Loucy (cell line): ENCODE data around the gene PRSS21.

Experiments
- EZH2phosphoT487 ChIP-seq: fragments of 200-600 bp; IDR thresholded peaks from 2 replicates; pipeline ENCODE4 v1.6.1; 2018; ENCODE audit warnings: antibody characterized with exemption, mild to moderate bottlenecking, moderate library complexity, borderline replicate concordance
- TF ChIP-seq, protein P1 (sequence below): fragments of 200-600 bp; sonication (generic); conservative IDR thresholded peaks from 2 replicates; pipeline ENCODE4 v1.5.1; 2014; ENCODE audit warnings: mild to moderate bottlenecking, antibody characterized with exemption, low read length

DNA sequence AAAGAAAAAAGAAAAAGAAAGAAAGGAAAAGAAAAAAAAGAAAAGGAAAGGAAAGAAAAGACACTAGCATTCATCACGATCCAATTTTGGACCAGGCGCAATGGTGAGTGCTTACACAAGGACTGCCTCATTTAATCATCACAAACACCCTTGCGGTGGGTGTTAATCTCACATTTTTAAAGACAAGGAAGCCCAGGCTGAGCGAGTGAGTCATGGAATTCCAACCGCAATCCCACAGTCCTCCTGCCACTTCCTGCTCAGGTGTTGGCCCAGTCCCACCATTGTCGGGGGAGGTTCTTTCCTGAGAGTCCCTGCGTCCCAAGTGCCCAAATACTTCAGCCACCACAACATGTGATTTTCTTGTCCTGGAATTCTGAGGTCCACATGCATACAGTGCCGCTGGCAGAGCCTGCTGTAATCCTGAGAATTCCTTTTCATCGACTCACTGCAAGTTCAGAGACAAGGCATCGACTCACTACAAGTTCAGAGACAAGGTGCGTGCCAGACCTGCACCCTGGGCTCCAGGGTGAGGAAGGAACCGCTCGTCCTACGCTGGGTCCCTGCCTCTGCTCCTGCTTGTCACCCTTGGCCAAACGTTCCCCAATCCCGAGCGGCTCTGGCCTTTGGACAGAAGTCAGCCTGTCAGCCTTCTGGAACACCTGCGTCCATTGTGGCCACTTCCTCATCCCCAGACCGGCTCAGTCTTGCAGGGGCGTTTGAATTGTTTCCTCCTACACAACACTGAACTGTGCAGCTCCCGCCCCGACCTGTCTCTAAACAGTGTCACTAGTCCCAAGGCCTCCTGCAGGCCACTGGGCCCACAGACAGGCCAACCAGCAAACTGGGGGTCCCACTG lies 18.8 kb downstream of the PRSS21 start:
- TF ChIP-seq, protein P1, sequence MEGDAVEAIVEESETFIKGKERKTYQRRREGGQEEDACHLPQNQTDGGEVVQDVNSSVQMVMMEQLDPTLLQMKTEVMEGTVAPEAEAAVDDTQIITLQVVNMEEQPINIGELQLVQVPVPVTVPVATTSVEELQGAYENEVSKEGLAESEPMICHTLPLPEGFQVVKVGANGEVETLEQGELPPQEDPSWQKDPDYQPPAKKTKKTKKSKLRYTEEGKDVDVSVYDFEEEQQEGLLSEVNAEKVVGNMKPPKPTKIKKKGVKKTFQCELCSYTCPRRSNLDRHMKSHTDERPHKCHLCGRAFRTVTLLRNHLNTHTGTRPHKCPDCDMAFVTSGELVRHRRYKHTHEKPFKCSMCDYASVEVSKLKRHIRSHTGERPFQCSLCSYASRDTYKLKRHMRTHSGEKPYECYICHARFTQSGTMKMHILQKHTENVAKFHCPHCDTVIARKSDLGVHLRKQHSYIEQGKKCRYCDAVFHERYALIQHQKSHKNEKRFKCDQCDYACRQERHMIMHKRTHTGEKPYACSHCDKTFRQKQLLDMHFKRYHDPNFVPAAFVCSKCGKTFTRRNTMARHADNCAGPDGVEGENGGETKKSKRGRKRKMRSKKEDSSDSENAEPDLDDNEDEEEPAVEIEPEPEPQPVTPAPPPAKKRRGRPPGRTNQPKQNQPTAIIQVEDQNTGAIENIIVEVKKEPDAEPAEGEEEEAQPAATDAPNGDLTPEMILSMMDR = no peak
- TF ChIP-seq EZH2phosphoT487 = no peak
